ENCODE measurements around the gene GNG4.
"Not testable (repeated sequence)": the region's sequence is repeated elsewhere in the genome, so short reads cannot be mapped to it uniquely, and the experiment has no call there.

GNG4 gene

DNA sequence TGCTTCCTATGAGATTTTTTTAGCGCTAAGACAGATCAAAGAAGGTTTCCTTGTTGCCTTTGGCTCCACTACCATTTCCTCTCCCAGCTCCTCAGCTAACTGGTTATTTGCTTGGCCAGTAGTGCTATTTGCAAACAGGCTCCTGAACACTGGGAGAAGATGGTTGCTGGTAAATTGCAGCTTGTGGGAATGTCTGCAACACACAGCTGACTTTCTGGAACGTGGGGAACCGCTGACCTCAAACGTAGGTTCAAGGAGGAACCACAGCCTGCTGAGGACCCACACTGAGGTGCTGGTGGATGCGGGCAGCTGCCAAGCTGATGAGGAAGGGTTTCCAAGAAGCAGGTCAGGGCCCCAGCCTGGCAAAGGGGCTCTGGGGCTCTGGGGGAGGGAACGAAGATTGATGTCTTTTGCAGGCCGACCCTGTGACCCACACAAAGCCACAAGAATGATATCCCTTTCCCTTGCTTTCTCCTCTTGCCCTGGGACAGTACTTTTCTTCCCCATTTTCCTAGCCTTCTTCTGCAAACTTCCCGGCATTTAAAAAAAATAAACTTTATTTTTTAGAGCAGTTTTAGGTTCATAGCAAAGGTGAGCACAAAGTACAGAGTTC is 24.8 kb downstream of the GNG4 start:
- no peak for DNase-seq

GRCh38 chr1:235622936-235623779 is 26.4 kb downstream of the GNG4 start:
- DNase-seq, result no peak

GRCh38 chr1:235619149-235619548 is 30.4 kb downstream of the GNG4 start:
- DNase-seq, result not testable (repeated sequence)

DNA sequence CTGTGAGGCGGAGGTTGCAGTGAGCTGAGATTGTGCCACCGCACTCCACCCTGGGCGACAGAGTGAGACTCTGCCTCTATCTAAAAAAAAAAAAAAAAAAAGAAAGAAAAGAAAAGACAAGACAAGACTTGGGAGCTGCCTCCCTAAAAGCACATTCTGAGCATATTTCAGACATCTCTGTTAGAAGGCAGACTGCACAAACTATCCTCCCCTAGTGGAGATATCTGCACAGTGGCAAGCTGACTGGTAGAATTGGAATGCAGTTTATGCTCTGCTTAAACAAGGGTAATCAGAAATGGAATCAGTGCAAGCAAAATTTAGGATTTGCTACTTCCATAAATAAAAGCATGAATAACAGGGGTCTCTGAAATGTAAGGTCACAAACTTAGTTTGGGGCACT is 31.8 kb downstream of the GNG4 start:
- DNase-seq, result no peak

DNA sequence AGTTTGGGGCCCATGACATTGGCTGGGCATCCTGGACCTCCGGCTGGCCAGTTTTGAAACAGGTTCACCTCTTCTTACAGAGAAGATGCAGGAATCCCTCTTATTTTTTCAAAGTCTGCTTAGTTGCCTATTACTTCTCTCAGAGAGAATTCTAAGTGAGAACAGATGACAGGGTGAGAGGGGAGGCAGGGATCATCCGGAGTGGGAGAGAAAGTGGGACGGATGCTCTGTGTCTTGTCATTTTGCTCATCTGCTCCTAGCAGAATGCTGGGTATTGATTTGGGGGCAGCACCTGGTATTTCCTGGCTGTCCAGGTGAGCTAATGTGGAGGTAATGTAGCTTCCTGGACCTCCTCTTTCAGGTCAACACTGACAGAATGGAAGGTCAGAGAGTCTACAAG is 32.4 kb downstream of the GNG4 start:
- no peak for DNase-seq

- no peak for DNase-seq
Measured at GRCh38 chr1:235614442-235614954, 35.1 kb downstream of the GNG4 start.

DNA sequence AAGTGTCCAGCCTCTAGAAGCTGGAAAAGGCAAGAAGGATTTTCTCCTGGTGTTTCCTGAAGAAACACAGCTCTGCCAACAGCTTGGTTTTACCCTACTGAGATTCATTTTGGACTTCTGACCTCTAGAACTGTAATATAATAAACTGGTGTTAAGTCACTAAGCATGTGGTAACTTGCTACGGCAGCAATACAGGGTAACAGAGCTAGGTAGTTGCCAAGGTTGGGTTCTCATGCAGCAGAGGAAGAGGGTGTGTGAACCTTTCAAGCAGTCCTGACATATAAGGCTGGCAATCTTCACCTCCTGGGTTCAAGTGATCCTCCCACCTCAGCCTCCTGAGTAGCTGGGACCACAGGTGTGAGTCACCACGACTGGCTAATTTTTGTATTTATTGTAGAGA is 36.0 kb downstream of the GNG4 start:
- DNase-seq, result no peak

- DNase-seq, result no peak
Measured at GRCh38 chr1:235612761-235613160, 36.8 kb downstream of the GNG4 start.

- no peak for DNase-seq
Measured at GRCh38 chr1:235610157-235610556, 39.4 kb downstream of the GNG4 start.

DNA sequence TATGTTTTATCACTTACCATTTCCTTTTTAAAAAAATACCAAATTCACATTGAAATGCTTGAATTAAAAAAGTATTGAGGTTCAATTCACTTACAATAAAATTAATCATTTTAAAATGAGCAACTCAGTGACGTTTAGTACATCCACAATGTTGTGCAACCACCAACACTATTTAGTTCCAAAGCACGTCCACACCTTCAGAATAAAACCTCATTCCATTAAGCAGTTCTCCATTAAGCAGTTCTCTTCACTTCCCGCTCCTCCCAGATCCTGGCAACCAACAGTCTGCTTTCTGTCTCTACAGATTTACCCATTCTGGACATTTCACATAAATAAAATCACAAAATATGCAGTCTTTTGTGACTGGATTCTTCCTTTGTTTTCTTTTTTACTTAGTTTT is 41.3 kb downstream of the GNG4 start:
- no peak for DNase-seq

GRCh38 chr1:235607284-235607683 is 42.3 kb downstream of the GNG4 start:
- DNase-seq, result no peak

GRCh38 chr1:235601104-235601503 is 48.5 kb downstream of the GNG4 start:
- DNase-seq, result peak; percentile 13

DNA sequence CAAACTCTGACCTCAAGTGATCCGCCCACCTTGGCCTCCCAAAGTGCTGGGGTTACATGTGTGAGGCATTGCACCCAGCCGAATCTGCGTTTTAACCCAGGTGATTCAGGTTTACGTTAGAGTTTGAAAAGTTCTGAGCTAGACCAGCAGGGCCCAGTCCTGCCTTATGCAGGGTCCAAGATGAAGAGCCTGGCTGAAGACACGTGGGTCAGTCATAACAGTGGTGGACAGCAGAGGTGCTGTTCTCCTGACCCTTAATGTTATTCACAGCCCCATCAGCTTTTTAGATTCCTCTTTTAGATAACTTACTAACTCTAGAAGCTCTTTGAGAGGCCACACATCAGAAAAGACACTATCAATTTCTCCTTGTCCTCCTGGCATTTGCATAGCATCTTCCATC is 50.0 kb downstream of the GNG4 start:
- no peak for DNase-seq

- no peak for DNase-seq
Measured at GRCh38 chr1:235597867-235598553, 51.6 kb downstream of the GNG4 start.

- DNase-seq, result no peak
Measured at GRCh38 chr1:235595079-235595478, 54.5 kb downstream of the GNG4 start.

GRCh38 chr1:235594281-235594895 is 55.2 kb downstream of the GNG4 start:
- DNase-seq, result not testable (repeated sequence)

GRCh38 chr1:235588916-235589515 is 60.6 kb downstream of the GNG4 start:
- DNase-seq, result no peak

DNA sequence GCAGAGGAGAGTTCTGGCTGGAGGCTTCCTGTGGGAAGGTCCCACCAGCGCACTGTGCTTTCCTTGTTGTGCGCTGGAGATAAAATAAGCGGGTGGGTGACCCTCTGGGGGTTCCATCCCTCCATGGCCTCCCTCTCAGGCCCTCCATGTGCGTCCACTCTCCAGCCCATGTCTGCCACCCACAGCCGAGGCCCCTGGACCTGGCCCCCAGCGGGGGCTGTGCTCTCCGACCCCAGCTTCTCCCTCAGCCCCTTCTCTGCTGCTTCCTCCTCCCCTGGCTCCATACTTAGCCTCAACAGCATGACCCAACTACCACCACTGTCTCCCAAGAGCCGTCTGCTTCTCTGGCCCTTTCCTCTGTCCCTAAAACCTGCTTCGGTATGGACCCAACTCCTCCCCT is 61.4 kb downstream of the GNG4 start:
- no peak for DNase-seq

DNA sequence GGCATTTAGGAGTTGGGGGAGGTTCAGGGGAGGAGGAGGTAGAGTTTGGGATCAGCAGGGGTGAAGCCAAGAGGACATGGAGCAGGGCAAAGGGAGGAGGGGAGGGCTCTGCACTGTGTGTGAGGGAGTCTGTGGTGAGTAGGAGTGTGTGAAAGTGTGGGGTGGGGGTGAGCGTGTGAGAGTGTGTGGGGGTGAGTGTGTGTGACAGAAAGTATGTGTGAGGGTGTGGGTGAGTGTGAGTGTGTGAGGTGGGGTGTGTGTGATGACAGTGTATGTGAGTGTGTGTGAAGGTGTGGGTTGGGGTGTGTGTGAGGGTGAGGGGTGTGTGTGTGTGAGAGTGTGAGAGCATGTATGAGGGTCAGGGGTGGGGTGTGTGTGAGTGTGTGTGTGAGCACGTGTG is 62.6 kb downstream of the GNG4 start:
- DNase-seq, result no peak

DNA sequence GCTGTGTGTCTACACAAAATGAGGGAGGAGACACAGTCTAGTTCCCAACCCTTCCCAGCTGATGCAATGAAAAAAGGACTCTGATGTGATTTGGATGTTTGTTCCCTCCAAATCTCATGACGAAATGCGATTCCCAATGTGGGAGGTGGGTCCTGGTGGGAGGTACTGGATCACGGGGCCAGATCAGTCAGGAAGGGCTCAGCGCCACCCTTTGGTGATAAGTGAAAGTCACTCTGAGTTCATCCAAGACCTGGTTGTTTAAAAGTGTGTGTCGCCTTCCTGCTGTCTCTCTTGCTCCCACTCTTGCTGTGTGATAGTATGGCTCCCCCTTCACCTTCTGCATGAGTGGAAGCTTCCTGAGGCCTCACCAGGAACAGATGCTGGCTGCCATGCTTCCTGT is 63.2 kb downstream of the GNG4 start:
- DNase-seq, result no peak

- no peak for DNase-seq
Measured at GRCh38 chr1:235584973-235585372, 64.6 kb downstream of the GNG4 start.

DNA sequence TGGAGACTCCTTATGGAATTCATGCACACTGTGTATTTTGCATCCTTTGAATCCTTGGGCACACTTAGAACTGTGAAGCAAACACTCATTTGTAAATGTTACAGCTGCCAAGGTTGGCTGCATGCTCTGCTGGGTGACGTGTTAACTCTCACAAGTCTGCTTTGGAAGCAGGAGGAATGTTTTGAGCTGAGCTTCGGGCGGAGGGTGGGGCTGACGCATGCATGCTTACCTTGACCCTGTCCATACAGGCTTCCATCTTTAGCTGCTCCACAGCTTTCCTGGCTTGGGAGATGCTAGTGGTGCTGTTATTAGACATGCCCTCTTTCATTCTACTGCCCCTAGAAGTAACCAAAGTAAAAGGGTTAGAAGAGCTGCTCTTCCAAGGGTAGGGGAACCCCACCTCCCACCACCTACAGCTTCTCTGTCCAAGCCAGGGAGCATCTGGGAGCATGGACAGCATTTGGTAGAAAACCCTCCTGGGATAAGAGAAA is 66.0 kb downstream of the GNG4 start:
- DNase-seq, result no peak

DNA sequence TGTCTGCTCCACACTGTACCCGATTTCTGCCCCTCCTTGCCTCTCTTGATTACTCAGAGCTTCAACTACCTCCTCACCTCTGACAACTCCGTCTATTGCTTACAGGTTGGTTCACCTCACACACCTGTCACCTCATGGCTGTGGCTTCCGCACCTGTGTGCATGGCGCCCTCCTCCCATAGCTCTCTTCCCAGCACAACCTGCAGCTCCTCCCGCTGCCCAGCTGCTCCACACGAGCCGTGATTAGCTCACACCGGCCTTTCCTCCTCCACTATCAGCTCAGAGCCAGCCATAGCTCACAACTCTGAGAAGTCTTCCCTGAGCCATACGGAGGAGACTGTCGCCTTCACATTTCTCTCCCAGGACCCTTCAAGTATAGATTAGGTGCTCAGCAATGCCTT is 67.5 kb downstream of the GNG4 start:
- no peak for DNase-seq
